GM21367 (cell line): ENCODE data around the gene NPY1R.
A peak's percentile ranks its signal among the peaks of the same experiment; 100 is the strongest.

Source experiments
- ATAC-seq: cut with Tn5 transposase; IDR thresholded peaks from one replicate; pipeline ENCODE4 v1.9.1; 2021; ENCODE audit not compliant: unreplicated experiment

NPY1R gene

GRCh38 chr4:163332526-163333406 lies at the start of gene NPY1R:
TSS of gene NPY1R (minus strand) at chr4:163332596. CDS start at chr4:163326554, 6,042 bp downstream.
- ATAC-seq: peak; percentile 82

GRCh38 chr4:163380703-163381102 lies 48.3 kb upstream of the NPY1R start:
- ATAC-seq: no peak

GRCh38 chr4:163378661-163379060 lies 46.3 kb upstream of the NPY1R start:
- ATAC-seq: no peak

GRCh38 chr4:163372029-163372428 lies 39.6 kb upstream of the NPY1R start:
- no peak for ATAC-seq

GRCh38 chr4:163367651-163368050 lies 35.3 kb upstream of the NPY1R start:
- ATAC-seq: no peak

GRCh38 chr4:163356104-163356503 lies 23.7 kb upstream of the NPY1R start:
- ATAC-seq: no peak

- no peak for ATAC-seq
Measured at GRCh38 chr4:163353054-163353453, 20.7 kb upstream of the NPY1R start.

- no peak for ATAC-seq
Measured at GRCh38 chr4:163350672-163351071, 18.3 kb upstream of the NPY1R start.

- ATAC-seq: no peak
Measured at GRCh38 chr4:163344147-163345125, 12.0 kb upstream of the NPY1R start.

- no peak for ATAC-seq
Measured at GRCh38 chr4:163343604-163344146, 11.3 kb upstream of the NPY1R start, which contains the start of gene NPY5R. TSS of gene NPY5R (plus strand) at chr4:163343892. CDS start at chr4:163350274, 6,382 bp downstream.

GRCh38 chr4:163335384-163335783 lies 3.0 kb upstream of the NPY1R start:
- no peak for ATAC-seq

GRCh38 chr4:163331629-163332376 lies 593 bp downstream of the NPY1R start:
- no peak for ATAC-seq

- ATAC-seq: no peak
Measured at GRCh38 chr4:163330916-163331628, 1.3 kb downstream of the NPY1R start.

GRCh38 chr4:163317110-163317509 lies 15.3 kb downstream of the NPY1R start:
- no peak for ATAC-seq

- no peak for ATAC-seq
Measured at GRCh38 chr4:163309466-163309865, 22.9 kb downstream of the NPY1R start.

GRCh38 chr4:163303069-163303468 lies 29.3 kb downstream of the NPY1R start:
- ATAC-seq: no peak

GRCh38 chr4:163300445-163300844 lies 32.0 kb downstream of the NPY1R start:
- ATAC-seq: no peak

- no peak for ATAC-seq
Measured at GRCh38 chr4:163295138-163295537, 37.3 kb downstream of the NPY1R start.

- ATAC-seq: no peak
Measured at GRCh38 chr4:163284304-163284703, 48.1 kb downstream of the NPY1R start.
